Nucleus accumbens (tissue), 56 donors: ENCODE results near the gene TLE1.
A peak's percentile ranks its signal among the peaks of the same experiment; 100 is the strongest.

Experiments
- DNase-seq, 56 donors: peaks; one replicate each; lab custom pipeline; 2025; lab: John Stamatoyannopoulos, UW

Gene TLE1

GRCh38 chr9:81559709-81560108, 129.6 kb downstream of the TLE1 start:
- no peak for DNase-seq

GRCh38 chr9:81559197-81559596, 130.2 kb downstream of the TLE1 start:
- DNase-seq = no peak

- DNase-seq = no peak
Observed at GRCh38 chr9:81558091-81558830, 131.1 kb downstream of the TLE1 start.

- DNase-seq = no peak
Observed at GRCh38 chr9:81557452-81558090, 131.8 kb downstream of the TLE1 start.

- DNase-seq = no peak
Observed at GRCh38 chr9:81556923-81557322, 132.4 kb downstream of the TLE1 start.

GRCh38 chr9:81552581-81552991, 136.8 kb downstream of the TLE1 start:
- no peak for DNase-seq

- DNase-seq = no peak
Observed at GRCh38 chr9:81550207-81550583, 139.2 kb downstream of the TLE1 start.

- DNase-seq = no peak
Observed at GRCh38 chr9:81549500-81550206, 139.7 kb downstream of the TLE1 start.

- no peak for DNase-seq
Observed at GRCh38 chr9:81548911-81549310, 140.4 kb downstream of the TLE1 start.

- no peak for DNase-seq
Observed at GRCh38 chr9:81546489-81546888, 142.9 kb downstream of the TLE1 start.

GRCh38 chr9:81543695-81544094, 145.7 kb downstream of the TLE1 start:
- no peak for DNase-seq

GRCh38 chr9:81542118-81542889, 147.0 kb downstream of the TLE1 start:
- no peak for DNase-seq

GRCh38 chr9:81540142-81540710, 149.1 kb downstream of the TLE1 start:
- DNase-seq = peak in 6 of 56 donors; percentile 2 to 40 (median 12)

GRCh38 chr9:81539317-81539716, 150.0 kb downstream of the TLE1 start:
- no peak for DNase-seq

- DNase-seq = no peak
Observed at GRCh38 chr9:81538890-81539289, 150.5 kb downstream of the TLE1 start.

GRCh38 chr9:81537964-81538363, 151.4 kb downstream of the TLE1 start:
- no peak for DNase-seq

- no peak for DNase-seq
Observed at GRCh38 chr9:81536242-81537025, 152.9 kb downstream of the TLE1 start.

GRCh38 chr9:81535542-81536241, 153.7 kb downstream of the TLE1 start:
- no peak for DNase-seq
